ENCODE measurements around the gene ASCC1.
"Not testable (repeated sequence)": the region's sequence is repeated elsewhere in the genome, so short reads cannot be mapped to it uniquely, and the experiment has no call there.

ASCC1 gene

DNA sequence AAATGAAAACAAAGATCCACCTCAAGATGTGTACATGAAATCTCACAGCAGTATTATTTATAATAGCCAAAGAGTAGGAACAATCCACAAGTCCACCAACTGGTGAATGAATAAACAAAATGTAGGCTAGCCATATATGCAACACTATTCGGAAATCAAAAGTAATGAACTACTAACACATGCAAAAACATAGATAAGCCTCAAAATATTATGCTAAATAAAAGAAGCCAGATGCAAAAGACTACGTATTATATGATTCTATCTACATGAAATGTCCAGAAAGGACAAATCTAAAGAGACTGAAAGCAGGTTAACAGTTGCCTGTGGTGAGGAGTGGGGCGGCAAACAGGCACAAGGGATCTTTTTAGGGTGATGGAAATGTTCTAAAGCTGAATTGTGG is 49.0 kb downstream of the ASCC1 start:
- no peak for DNase-seq

DNA sequence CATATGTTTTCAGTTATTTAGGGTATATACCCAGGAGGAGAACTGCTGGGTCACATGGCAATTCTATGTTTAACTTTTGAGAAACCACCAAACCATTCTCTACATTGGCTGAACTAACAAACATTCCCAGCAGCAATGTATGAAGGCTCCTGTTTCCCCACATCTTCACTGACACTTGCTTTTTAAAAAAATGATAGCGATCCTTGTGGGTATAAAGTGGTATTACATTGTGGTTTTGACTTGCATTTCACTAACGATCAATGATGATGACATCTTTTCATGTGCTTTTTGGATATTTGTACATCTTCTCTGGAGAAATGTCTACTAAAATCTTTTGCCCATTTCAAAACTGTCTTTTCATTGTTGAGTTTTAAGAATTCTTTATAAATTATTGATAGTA is 51.5 kb downstream of the ASCC1 start:
- DNase-seq: peak; percentile 25

DNA sequence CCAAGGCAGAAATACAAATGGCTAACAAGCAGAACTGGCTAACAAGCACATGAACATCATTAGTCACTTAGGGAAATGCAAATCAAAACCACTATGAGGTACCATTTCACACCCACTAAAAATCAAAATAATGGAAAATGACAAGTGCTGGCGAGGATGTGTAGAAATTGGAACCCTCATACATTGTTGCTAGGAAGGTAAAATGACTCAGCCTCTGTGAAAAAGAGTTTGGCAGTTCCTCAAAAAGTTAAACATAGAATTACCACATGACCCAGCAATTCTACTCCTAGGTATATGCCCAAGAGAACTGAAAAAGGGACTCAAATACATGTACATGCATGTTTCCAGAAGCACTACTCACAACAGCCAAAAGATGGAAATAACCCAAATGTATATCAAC is 53.1 kb downstream of the ASCC1 start:
- peak; percentile 70 for DNase-seq

DNA sequence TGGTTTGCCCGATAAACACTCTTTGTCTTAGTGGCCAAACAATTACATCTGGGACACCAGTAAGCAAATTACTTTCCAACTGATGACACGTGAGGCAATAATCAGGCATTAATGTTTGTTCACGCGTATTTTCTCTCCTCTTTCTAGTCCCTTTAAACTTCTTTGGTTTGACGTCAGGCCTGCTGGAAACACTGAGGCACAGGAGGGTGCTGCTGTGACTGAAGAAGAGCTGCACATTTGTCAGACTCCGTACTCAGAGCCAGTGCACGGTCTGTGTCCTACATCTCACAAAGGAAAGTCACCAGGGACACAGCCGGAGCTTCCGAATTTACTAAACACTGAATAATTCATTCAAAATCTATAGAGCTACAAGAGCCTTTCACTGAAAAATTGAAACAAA is 57.9 kb downstream of the ASCC1 start:
- DNase-seq: no peak

DNA sequence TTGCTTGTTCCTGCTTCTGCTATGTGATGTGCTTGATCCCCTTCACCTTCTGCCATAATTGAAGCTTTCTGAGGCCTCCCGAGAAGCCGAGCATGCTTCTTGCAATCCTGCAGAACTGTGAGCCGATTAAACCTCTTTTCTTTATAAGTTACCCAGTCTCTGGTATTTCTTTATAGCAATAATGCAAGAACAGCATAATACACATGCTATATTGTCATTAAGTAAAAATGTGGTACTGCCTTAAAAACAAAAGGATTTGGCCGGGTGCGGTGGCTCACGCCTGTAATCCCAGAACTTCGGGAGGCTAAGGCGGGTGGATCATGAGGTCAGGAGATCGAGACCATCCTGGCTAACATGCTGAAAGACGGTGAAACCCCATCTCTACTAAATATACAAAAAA is 59.9 kb downstream of the ASCC1 start:
- no peak for DNase-seq

DNA sequence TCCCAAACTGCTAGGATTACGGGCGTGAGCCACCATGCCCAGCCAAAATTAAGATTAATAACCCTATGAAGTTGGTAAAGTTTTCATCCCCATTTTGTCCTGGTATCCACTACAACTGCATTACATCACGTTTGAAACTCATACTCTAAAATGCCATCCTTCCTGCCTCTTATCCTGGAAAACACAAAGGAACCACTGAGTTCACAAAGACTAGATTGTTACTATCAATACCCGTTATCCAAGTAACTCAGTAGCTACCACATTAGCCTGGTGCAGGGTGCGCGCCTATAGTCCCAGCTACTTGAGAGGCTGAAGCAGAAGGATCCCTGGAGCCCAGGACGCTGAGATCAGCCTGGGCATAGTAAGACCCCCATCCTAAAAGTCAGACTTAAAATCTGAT is 63.8 kb downstream of the ASCC1 start:
- DNase-seq: no peak

DNA sequence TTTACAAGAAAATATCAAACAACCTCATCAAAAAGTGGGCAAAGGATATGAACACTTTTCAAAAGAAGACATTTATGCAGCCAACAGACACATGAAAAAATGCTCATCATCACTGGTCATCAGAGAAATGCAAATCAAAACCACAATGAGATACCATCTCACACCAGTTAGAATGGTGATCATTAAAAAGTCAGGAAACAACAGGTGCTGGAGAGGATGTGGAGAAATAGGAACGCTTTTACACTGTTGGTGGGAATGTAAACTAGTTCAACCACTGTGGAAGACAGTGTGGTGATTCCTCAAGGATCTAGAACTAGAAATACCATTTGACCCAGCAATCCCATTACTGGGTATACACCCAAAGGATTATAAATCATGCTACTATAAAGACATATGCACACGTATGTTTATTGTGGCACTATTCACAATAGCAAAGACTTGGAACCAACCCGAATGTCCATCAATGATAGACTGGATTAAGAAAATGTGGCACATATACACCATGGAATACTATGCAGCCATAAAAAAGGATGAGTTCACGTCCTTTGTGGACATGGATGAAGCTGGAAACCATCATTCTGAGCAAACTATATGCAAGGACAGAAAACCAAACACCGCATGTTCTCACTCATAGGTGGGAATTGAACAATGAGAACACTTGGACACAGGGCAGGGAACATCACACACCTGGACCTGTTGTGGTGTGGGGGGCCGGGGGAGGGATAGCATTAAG is 65.2 kb downstream of the ASCC1 start:
- not testable (repeated sequence) for DNase-seq

DNA sequence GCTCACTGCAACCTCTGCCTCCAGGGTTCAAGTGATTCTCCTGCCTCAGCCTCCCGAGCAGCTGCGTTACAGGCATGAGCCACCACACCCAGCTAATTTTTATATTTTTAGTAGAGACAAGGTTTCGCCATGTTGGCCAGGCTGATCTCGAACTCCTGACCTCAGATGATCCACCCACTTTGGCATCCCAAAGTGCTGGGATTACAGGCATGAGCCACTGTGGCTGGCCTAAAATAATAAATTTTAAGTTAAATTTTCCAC is 68.8 kb downstream of the ASCC1 start:
- DNase-seq: not testable (repeated sequence)

DNA sequence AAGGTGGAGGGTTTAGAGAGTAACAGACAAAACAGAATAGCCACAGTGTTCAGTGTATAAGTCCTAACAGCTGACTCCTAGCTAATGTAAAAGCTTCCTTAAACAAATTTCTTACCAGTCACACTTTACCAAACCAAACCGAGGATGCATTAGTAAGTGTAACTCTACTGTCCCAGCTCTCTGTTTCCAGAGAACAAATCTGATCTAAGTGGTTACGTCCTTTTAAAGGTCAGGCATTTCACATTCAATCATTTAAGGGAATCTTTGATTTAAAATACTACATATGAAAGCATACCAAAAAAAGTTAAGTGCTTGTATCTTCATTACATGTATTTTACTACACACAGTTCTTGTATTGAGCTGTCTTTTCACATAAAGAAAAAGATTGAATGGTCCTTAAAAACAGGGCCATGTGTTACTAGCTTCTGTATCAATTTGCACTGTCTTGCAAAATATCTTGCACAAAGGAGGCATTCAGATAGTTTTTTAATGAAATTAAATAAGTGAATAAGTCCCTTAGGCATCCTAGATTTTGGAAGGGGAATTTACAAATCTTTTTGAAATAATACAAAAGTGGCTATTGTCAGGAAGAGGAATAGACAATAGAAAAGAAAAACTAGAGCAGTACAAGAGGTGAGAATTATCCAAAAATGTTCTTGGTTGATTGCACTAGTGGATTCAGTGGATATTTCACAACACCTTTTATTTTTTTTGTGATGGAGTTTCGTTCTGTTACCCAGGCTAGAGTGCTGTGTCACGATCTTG is 69.3 kb downstream of the ASCC1 start:
- no peak for DNase-seq

DNA sequence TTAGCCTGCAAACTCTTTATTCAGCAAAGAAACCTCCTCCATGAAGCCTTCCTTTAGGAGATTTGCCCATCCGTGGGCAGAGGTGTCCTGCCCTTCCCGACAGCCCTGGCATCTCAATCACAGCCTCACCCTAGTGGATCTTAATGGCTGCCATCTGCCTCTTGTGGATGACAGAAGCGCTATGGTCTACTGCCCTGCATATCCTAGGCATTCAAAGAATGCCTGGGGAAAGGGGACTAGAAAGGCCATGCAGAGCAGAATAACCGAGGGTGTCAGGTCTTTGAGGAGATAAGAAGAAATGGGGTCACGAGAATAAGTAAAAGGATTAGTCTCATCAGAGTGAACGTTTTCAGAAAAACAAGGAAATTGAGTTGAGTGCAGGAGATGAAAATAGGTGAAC is 70.0 kb downstream of the ASCC1 start:
- no peak for DNase-seq

DNA sequence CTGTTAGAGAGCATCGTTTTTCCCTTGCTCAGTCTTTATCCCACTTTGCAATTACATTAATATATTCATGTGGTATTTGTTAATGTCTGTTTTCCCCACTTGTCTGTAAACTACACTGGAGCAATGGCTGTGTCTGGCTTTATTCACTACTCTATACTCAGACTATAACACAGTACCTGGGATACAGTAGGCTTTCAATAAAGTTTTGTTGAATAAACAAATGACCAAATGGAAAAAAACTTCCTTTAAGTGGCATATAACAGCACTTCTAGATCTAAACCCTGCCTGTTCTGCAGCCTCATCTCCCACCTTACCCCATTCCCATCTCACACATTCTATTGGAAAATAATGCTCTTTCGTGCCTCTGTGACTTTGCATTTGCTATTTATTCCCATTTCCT is 70.4 kb downstream of the ASCC1 start:
- DNase-seq: no peak

DNA sequence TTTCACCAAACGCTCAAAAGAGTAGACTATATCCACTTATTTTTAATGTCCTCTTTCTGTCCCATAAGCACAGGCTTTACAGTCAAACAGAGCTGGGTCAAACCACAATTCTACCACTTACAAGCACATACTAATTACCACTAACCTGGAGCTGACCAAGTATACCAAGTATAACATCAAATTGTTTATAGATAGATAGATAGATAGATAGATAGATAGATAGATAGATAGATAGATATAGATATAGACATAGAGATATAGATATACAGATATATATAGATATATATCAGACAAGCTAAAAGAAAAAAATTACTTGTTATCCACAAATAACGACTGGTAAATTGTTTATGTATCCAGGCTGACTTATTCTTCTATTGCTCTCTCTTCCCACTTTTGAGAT is 75.2 kb downstream of the ASCC1 start:
- no peak for DNase-seq

DNA sequence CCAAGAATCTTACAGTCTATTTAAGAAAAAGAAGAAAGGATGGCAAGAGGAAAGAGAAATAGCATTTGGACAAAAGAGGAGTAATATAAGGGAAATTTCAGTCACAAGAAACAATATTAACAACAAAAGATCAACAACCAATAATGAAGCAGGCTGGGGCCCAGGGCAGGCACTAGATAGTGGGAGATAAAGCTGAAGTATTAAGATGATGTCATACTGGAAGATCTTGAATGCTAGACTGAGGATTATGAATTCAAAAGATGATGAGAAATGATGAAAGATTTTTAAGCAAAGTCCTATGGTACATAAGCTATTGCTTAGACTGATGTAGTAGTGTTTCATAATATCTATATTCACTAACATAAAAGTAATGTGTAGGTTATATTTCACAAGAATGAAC is 75.9 kb downstream of the ASCC1 start:
- DNase-seq: peak; percentile 5

DNA sequence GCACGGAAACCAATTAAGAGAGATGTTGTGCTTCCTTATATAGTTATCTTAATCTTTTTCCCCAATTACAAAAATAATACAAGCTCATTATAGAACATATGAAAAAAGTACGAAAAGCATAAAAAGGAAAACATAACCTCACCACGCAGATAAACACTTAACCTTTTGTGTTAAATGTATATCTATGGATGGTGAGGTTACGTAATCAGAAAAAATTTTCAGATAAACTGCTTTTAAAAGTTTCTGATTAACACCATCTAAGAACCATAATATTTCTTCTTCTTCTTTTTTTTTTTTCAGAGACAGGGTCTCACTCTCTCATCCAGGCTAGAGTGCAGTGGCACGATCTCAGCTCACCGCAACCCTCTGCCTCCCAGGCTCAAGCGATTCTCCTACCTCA is 78.5 kb downstream of the ASCC1 start:
- no peak for DNase-seq

DNA sequence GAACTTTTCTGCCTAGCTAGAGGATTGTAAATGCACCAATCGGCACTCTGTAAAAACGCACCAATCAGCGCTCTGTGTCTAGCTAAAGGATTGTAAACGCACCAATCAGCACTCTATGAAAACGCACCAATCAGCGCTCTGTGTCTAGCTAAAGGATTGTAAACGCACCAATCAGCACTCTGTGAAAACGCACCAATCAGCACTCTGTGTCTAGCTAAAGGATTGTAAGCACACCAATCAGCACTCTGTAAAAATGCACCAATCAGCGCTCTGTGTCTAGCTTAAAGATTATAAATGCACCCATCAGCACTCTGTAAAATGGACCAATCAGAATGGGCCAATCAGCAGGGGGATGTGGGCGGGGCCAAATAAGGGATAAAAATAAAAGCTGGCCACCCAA is 79.9 kb downstream of the ASCC1 start:
- DNase-seq: not testable (repeated sequence)

DNA sequence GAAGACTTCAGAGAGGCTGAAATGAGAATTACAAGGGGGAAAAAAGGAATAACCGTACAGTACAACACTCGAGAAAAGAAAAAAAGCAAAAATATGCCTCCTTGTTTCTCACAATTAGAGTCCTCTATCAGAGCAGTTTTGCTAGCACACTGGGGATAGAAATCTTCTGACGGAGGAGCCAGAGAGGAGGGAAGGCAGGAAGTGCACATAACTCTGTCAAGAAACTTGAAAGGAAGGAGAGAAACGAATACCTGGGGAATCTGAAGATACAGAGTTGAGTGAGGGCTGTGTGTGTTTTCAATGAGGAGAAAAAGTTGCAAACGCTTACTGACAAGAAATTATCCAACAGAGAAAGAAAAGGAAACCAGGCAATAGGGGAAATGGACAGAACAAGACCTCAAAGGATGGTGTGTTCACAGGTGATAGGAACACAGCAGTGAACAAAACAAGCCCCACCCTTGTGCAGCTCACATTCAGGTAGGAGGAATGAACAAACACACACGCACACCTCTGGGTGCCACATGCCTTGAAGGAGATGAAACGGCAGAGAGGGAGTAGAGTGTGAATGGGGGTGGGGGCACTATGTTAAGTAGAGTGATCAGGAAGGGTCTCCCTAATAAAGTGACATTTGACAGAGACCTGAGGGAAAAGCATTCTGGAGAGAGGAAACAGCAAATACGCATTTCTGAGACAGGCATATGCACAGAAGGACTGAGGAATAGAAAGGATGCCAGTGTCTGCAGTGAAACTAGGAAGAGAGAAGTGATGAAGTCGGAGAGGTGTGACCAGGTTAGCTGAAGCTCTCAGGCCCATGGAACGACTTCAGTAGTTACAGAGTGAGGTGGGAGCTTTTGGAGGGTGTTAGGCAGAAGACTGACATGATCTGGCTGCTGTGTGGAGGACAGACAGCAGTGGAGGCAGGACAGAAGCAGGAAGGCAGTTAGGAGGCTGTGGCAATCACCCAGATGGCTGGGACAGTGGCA is 81.0 kb downstream of the ASCC1 start:
- DNase-seq: no peak

DNA sequence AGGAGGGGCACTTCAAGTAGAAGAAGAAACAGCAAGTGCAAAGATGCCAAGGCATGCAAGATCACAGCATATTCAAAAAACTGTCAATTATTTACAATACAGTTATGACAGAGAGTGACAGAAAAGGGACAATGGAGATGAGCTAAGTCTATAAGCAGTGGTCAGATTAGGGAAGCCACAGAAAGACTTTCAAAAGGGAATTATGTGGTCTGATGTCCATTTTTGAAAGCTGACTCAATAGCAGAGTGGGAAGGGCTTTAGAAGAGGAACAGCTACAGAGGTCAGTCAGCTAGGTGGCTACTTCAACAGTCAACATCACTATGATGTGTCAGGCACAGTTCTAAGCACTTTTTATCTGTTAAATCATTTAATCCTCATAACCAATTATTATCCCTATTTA is 82.6 kb downstream of the ASCC1 start:
- peak; percentile 61 for DNase-seq

DNA sequence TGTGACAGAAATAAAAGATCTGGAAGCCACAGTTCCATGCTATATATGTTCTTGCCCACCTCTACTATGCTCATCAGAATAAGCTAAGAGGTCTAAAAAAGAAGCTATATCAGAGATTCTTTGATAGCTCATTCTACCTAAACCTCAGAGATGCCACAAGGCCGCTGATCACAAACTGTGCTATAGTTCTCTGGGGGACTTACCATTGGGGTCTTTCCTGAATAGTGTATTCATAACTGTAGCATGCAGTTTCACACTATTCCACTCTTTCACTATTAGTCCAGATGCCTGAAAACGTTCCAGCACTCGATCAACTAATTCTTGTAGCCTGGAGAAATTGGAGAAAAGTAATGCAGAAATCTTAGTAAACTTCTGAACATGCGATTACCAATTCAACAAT is 83.2 kb downstream of the ASCC1 start:
- DNase-seq: no peak

DNA sequence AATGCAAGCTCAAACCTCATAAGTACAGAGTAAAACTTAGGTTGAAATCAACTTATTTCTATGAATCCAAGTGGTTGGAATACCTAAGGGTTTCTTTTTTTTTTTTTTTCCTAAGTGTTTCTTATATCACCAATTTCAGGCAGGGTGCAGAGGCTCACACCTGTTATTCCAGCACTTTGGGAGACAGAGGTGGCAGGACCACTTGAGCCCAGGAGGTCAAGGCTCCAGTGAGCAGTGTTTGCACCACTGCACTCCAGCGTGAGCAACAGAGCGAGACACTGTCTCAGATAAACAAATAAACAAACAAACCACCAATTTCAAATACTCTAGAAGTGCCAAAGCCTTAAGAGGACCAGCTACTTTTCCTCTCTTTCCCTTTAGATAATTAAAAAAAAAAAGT is 88.5 kb downstream of the ASCC1 start:
- no peak for DNase-seq

DNA sequence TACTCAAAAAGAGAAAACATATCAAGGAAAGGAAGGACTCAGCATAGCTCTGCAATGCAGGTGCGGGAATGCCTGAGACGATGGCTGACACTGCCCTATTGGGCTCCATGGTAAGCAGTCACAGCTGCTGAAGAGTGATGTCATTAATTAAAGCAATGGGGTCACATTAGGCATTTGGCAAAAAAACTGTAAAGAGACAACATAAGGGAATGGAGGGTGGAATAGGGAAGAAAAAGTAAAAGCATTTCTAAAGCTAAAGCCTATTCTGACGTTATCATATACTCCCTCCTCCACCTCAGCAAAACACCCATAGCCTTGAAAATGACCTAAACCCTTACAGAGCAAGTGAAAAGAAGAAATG is 89.2 kb downstream of the ASCC1 start:
- DNase-seq: no peak

DNA sequence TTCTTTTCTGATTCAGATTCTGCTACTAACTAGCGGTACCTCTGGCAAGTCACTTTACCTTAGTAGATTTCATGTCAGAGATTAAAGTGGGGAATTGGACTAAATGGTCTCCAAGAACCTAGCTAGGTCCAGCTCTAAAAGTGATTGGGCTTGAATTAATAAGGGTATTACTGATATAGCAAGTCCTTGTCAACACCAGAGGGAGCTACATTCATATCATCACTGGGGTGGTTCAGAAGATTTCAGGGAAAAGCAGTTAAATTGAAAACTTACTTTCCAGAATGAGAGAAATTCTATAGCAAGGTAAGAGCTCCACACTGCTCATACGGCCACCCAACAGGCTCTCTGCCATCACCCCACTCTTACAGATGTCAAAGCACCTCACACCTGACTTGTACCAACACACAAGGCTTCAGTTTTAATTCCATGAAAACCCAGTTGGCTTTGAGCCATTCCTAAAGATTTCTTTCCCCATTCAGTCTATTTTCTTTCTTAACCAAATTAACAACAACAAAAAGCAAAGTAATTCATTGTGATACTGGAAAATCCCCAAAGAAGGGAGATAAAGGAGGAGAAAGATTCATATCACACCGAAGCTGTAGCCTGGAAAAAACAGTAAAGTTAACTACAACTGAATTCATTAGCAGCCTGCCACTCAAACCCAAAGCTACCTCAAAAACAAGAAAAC is 89.7 kb downstream of the ASCC1 start:
- DNase-seq: peak; percentile 62

DNA sequence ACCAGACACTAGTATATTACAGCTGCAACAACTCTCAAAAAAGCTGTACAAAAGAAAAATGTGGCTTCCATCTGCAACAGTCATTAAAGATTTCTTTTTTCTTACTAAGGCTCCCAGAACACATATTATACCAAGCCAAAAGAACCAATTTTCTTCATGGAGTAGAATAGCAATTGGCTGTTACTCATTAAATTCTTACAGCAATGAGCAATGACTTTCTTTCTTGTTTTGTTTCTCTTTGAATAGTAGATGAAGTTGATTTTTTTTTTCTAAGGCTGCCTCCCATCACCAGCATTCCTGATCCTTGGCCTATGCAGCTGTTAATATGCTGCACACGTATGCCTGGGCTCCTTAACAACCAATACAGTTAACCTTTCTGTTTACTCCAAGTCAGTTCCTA is 91.1 kb downstream of the ASCC1 start:
- DNase-seq: peak; percentile 60

DNA sequence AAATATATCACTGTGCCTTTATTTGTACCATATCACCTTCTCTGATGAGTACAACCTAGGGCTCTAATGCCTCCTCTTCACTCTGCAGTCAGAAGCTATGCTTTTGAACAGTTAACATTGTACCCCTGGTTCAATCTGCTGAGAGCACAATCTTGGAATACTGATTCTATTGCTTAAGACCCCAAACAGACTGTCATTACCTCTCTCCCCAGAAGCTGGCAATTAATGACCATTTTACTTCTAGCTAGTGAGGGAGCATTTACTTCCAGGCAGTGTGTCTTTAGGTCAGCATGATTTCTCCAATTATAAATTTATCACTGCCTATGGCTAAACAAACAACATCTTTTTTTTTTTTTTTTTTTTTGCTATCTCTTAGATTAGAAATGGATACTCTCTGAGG is 91.7 kb downstream of the ASCC1 start:
- DNase-seq: no peak

Measured in fibroblast of upper back skin (primary cell).